ENCODE results near the gene PGS1.

Gene PGS1

GRCh38 chr17:78346605-78347250 is 31.7 kb upstream of the PGS1 start:
- no peak for DNase-seq

GRCh38 chr17:78347453-78347852 is 31.0 kb upstream of the PGS1 start:
- no peak for DNase-seq

GRCh38 chr17:78348055-78348770 is 30.2 kb upstream of the PGS1 start:
- no peak for DNase-seq

GRCh38 chr17:78349891-78350642 is 28.4 kb upstream of the PGS1 start:
- DNase-seq = no peak

GRCh38 chr17:78351449-78352006 is 26.9 kb upstream of the PGS1 start:
- DNase-seq = no peak

GRCh38 chr17:78353834-78354233 is 24.6 kb upstream of the PGS1 start:
- no peak for DNase-seq

- no peak for DNase-seq
Observed at GRCh38 chr17:78355045-78355641, 23.3 kb upstream of the PGS1 start.

GRCh38 chr17:78355701-78356100 is 22.7 kb upstream of the PGS1 start:
- no peak for DNase-seq

GRCh38 chr17:78356101-78356713 is 22.2 kb upstream of the PGS1 start:
- DNase-seq = no peak

GRCh38 chr17:78357177-78357586 is 21.3 kb upstream of the PGS1 start:
- DNase-seq = no peak

- no peak for DNase-seq
Observed at GRCh38 chr17:78357672-78358537, 20.5 kb upstream of the PGS1 start.

GRCh38 chr17:78358538-78359320 is 19.7 kb upstream of the PGS1 start:
- DNase-seq = no peak

- no peak for DNase-seq
Observed at GRCh38 chr17:78359321-78359996, 19.0 kb upstream of the PGS1 start.

- peak; percentile 75 for DNase-seq
Observed at GRCh38 chr17:78359997-78360370, 18.5 kb upstream of the PGS1 start, which contains the start of gene SOCS3. SOCS3 (minus strand) TSS chr17:78360077; CDS start chr17:78359095, 982 bp downstream.

- DNase-seq = peak; percentile 72
Observed at GRCh38 chr17:78360371-78361224, 17.9 kb upstream of the PGS1 start.

- DNase-seq = no peak
Observed at GRCh38 chr17:78361225-78361701, 17.2 kb upstream of the PGS1 start.

- no peak for DNase-seq
Observed at GRCh38 chr17:78362232-78362631, 16.2 kb upstream of the PGS1 start.

- DNase-seq = no peak
Observed at GRCh38 chr17:78362671-78363070, 15.8 kb upstream of the PGS1 start.
